ENCODE measurements around the gene PPP2R3C.
"Not testable (repeated sequence)": the region's sequence is repeated elsewhere in the genome, so short reads cannot be mapped to it uniquely, and the experiment has no call there.

The PPP2R3C gene

GRCh38 chr14:35050652-35051051 lies 71.1 kb downstream of the PPP2R3C start:
- no peak for DNase-seq

- DNase-seq, result no peak
Observed at GRCh38 chr14:35047976-35048513, 73.7 kb downstream of the PPP2R3C start.

GRCh38 chr14:35046751-35047536 lies 74.8 kb downstream of the PPP2R3C start:
- DNase-seq, result no peak

GRCh38 chr14:35046048-35046750 lies 75.6 kb downstream of the PPP2R3C start, which contains the start of gene FAM177A1:
Gene FAM177A1 (plus strand): TSS chr14:35046272. CDS start chr14:35046464, 192 bp downstream.
- DNase-seq, result peak; percentile 98

GRCh38 chr14:35045798-35046047 lies 76.1 kb downstream of the PPP2R3C start:
- no peak for DNase-seq

GRCh38 chr14:35044939-35045797 lies 76.6 kb downstream of the PPP2R3C start:
- no peak for DNase-seq

- DNase-seq, result no peak
Observed at GRCh38 chr14:35043046-35043445, 78.7 kb downstream of the PPP2R3C start.

GRCh38 chr14:35042632-35043031 lies 79.2 kb downstream of the PPP2R3C start:
- DNase-seq, result no peak

GRCh38 chr14:35038312-35038711 lies 83.5 kb downstream of the PPP2R3C start:
- not testable (repeated sequence) for DNase-seq

All from activated gamma-delta T cell treated with Interleukin-2 at 50 U/mL for 16 hours (primary cell).